GM23338 (cell line): Measurements from ENCODE around the gene MTHFD1L. TPM values are rescaled to one million over a fixed set of nuclear protein-coding genes. Genes with fewer than 3 reads are reported as not detected.

ENCODE experiments used
- ATAC-seq: fragments of 200-7000 bp; cut with Tn5 transposase; 3 replicates; pipeline ENCODE4 v1.9.1; 2020
- DNase-seq: peaks from one replicate; pipeline ENCODE4 v3.0.0-alpha.2; 2015; ENCODE audit warnings: low spot score
- H2AFZ ChIP-seq: fragments of 200-600 bp; sonication (generic); 2 replicates; pipeline ENCODE4 v1.8.0; 2016; ENCODE audit warnings: antibody characterized with exemption, mild to moderate bottlenecking, moderate library complexity
- H3F3A ChIP-seq: fragments of 200-600 bp; sonication (generic); replicated peaks from 2 replicates; pipeline ENCODE4 v1.8.0; 2017; ENCODE audit warnings: antibody characterized with exemption, mixed run types, low read depth
- H3K27ac ChIP-seq: fragments of 200-600 bp; sonication (generic); 2 replicates; pipeline ENCODE4 v1.6.1; 2016; ENCODE audit warnings: low read depth
- H3K27me3 ChIP-seq: fragments of 200-600 bp; sonication (generic); 2 replicates; pipeline ENCODE4 v1.8.0; 2016; ENCODE audit warnings: mild to moderate bottlenecking, mixed run types, moderate library complexity; ENCODE audit not compliant: insufficient read depth
- H3K36me3 ChIP-seq: fragments of 200-600 bp; sonication (generic); 2 replicates; pipeline ENCODE4 v1.8.0; 2016; ENCODE audit warnings: mild to moderate bottlenecking; ENCODE audit not compliant: insufficient read depth
- H3K4me1 ChIP-seq: fragments of 200-600 bp; sonication (generic); 2 replicates; pipeline ENCODE4 v1.8.0; 2016; ENCODE audit warnings: mild to moderate bottlenecking, moderate library complexity; ENCODE audit not compliant: insufficient read depth
- H3K4me2 ChIP-seq: fragments of 200-600 bp; sonication (generic); 2 replicates; pipeline ENCODE4 v1.7.1; 2017; ENCODE audit warnings: mixed run types
- H3K4me3 ChIP-seq: fragments of 200-600 bp; sonication (generic); 2 replicates; pipeline ENCODE4 v1.6.1; 2016; ENCODE audit warnings: mixed run types
- H3K79me2 ChIP-seq: fragments of 200-600 bp; sonication (generic); replicated peaks from 2 replicates; pipeline ENCODE4 v1.8.0; 2017; ENCODE audit warnings: mild to moderate bottlenecking; ENCODE audit not compliant: insufficient read depth
- H3K9me2 ChIP-seq: fragments of 200-600 bp; sonication (generic); 2 replicates; pipeline ENCODE4 v1.8.0; 2017; ENCODE audit not compliant: insufficient read depth
- H4K20me1 ChIP-seq: fragments of 200-600 bp; sonication (generic); replicated peaks from 2 replicates; pipeline ENCODE4 v1.8.0; 2017; ENCODE audit warnings: mild to moderate bottlenecking; ENCODE audit not compliant: insufficient read depth
- H3K27ac Mint-ChIP-seq: 2 replicates; pipeline ENCODE4 v1.8.0; 2020; ENCODE audit warnings: inconsistent platforms, mild to moderate bottlenecking, moderate library complexity, mixed read lengths
- H3K27me3 Mint-ChIP-seq: 3 replicates; pipeline ENCODE4 v1.8.0; 2022; ENCODE audit warnings: low read depth, mild to moderate bottlenecking, moderate library complexity, mixed read lengths, inconsistent platforms; ENCODE audit not compliant: insufficient read depth, poor library complexity
- H3K36me3 Mint-ChIP-seq: 3 replicates; pipeline ENCODE4 v1.8.0; 2021; ENCODE audit warnings: low read depth, mild to moderate bottlenecking, inconsistent platforms, moderate library complexity, mixed read lengths
- H3K4me1 Mint-ChIP-seq: 3 replicates; pipeline ENCODE4 v1.8.0; 2020; ENCODE audit warnings: mild to moderate bottlenecking, inconsistent platforms, mixed read lengths
- H3K4me3 Mint-ChIP-seq: 3 replicates; pipeline ENCODE4 v1.8.0; 2021; ENCODE audit warnings: moderate library complexity, mild to moderate bottlenecking, inconsistent platforms, mixed read lengths
- H3K9me3 Mint-ChIP-seq: 3 replicates; pipeline ENCODE4 v1.8.0; 2020; ENCODE audit warnings: moderate library complexity, mild to moderate bottlenecking, inconsistent platforms, mixed read lengths
- CREB1 ChIP-seq: fragments of 250-450 bp; sonication (Bioruptor Pico); IDR thresholded peaks from 2 replicates; pipeline ENCODE4 v1.5.0; 2020; ENCODE audit warnings: low read depth, mild to moderate bottlenecking, moderate library complexity
- ETS1 ChIP-seq: IDR thresholded peaks from 2 replicates; pipeline ENCODE4 v1.6.1; 2016; ENCODE audit warnings: antibody characterized with exemption
- EZH2 ChIP-seq: fragments of 200-600 bp; sonication (generic); IDR thresholded peaks from one replicate; pipeline ENCODE4 v1.8.0; 2017; ENCODE audit warnings: antibody characterized with exemption, mild to moderate bottlenecking, low read depth; ENCODE audit not compliant: unreplicated experiment
- EZH2phosphoT487 ChIP-seq: fragments of 200-600 bp; sonication (generic); IDR thresholded peaks from one replicate; pipeline ENCODE4 v1.8.1; 2018; ENCODE audit warnings: antibody characterized with exemption; ENCODE audit not compliant: unreplicated experiment
- POLR2AphosphoS5 ChIP-seq: IDR thresholded peaks from 2 replicates; pipeline ENCODE4 v1.6.1; 2016; ENCODE audit warnings: antibody characterized with exemption, low read depth
- ZNF114 ChIP-seq: fragments of 250-450 bp; sonication (Bioruptor Pico); IDR thresholded peaks from 2 replicates; pipeline ENCODE4 v1.5.0; 2020; ENCODE audit warnings: mild to moderate bottlenecking, moderate library complexity
- ZNF331 ChIP-seq: fragments of 250-450 bp; sonication (Bioruptor Pico); IDR thresholded peaks from 2 replicates; pipeline ENCODE4 v1.5.0; 2020; ENCODE audit warnings: low read depth, mild to moderate bottlenecking, moderate library complexity
- polyA plus RNA-seq: library from polyadenylated mRNA; unstranded; fragments of >200 nt; fragmentation: Nextera tagmentation; extraction: Ambion mirVana; gene quantifications from 2 replicates; pipeline ENCODE4 v1.2.1, GENCODE V29; 2016
- total RNA-seq: library from RNA; depleted of rRNA; stranded (reverse); fragments of >200 nt; shearing (Covaris generic); gene quantifications from 2 replicates; pipeline ENCODE4 v1.2.3, GENCODE V29; 2014
- TF ChIP-seq, protein P1 (sequence below), 2 experiments: fragments of 200-600 bp in 1 of 2; sonication (generic) in 1 of 2; conservative IDR thresholded peaks; 2 replicates each; pipeline versions ENCODE4 v1.5.1 to v1.6.1; 2016 to 2017; ENCODE audit warnings: antibody characterized with exemption in 2 of 2, low read depth in 2 of 2, mild to moderate bottlenecking in 2 of 2, moderate library complexity in 1 of 2
- TF ChIP-seq, protein P2 (sequence below): IDR thresholded peaks from one replicate; pipeline ENCODE4 v1.6.1; 2018; ENCODE audit warnings: antibody characterized with exemption; ENCODE audit not compliant: unreplicated experiment

MTHFD1L gene
- total and polyA plus RNA-seq, 2 experiments from 2014 or later = 53.2 to 66.8 TPM

DNA sequence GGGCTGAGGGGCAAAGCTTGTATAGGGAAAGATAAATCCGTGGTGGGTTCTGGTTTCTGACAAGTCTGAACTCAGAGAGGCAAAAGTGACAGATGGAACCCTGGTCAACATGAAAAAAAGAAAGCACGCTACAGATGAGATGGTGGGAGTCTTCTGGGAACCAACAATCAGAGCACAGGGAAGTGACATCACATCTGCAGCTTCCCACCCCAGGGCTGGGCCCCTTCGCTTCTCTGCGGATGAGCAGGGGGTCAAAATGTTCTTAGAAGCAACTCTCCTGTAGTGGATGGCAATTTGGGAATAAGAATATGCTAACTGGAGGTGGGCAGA lies 245.0 kb downstream of the MTHFD1L start (continued):
- TF ChIP-seq ETS1 (no peak), ZNF114 (no peak), POLR2AphosphoS5 (no peak)

DNA sequence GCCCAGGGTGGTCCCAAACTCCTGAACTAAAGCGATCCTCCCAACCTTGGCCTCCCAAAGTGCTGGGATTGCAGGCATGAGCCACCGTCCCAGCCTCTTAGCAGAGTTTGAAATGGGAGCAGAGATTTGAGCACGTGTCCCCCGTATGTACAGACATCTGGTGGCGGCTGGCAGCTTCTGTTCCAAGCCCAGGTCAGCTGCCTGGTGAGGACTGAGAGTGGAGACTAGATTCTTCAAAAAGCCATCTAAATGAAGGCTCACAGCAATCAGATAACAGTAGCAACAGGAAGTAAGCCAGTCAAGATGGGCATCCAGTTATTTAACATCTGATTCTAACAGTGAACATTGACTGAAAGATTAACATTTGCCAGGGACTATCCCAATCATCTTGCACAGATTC lies 246.2 kb downstream of the MTHFD1L start:
- ATAC-seq = no peak
- Mint-ChIP-seq H3K36me3 (no peaks in the 10 kb centered on the region), H3K4me3 (no peak overlapping the region), H3K27me3 (peaks cover 7% of the 10 kb centered on the region), H3K4me1 (peaks cover 10% of the 10 kb centered on the region; the same call in 2 of the 3 replicates), H3K27ac (no peak overlapping the region; the same call in 1 of the 2 replicates), H3K9me3 (no peaks in the 10 kb centered on the region)
- Histone ChIP-seq H3F3A (0 out of 2 replicates have a peak, but pooled peaks cover 2% of the 10 kb centered on the region), H2AFZ (no peak overlapping the region), H4K20me1 (no peaks in the 10 kb centered on the region), H3K36me3 (no peaks in the 10 kb centered on the region), H3K4me3 (no peak overlapping the region), H3K27me3 (no peaks in the 10 kb centered on the region), H3K9me2 (no peaks in the 10 kb centered on the region), H3K4me1 (peaks cover 14% of the 10 kb centered on the region), H3K4me2 (no peak overlapping the region), H3K27ac (no peak overlapping the region), H3K79me2 (no peaks in the 10 kb centered on the region)
- TF ChIP-seq, protein P1, sequence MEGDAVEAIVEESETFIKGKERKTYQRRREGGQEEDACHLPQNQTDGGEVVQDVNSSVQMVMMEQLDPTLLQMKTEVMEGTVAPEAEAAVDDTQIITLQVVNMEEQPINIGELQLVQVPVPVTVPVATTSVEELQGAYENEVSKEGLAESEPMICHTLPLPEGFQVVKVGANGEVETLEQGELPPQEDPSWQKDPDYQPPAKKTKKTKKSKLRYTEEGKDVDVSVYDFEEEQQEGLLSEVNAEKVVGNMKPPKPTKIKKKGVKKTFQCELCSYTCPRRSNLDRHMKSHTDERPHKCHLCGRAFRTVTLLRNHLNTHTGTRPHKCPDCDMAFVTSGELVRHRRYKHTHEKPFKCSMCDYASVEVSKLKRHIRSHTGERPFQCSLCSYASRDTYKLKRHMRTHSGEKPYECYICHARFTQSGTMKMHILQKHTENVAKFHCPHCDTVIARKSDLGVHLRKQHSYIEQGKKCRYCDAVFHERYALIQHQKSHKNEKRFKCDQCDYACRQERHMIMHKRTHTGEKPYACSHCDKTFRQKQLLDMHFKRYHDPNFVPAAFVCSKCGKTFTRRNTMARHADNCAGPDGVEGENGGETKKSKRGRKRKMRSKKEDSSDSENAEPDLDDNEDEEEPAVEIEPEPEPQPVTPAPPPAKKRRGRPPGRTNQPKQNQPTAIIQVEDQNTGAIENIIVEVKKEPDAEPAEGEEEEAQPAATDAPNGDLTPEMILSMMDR (conservative IDR thresholded peaks at IDR 0.05; ENCODE audit: low read depth in 2 of 2) = no peak
- TF ChIP-seq, protein P2, sequence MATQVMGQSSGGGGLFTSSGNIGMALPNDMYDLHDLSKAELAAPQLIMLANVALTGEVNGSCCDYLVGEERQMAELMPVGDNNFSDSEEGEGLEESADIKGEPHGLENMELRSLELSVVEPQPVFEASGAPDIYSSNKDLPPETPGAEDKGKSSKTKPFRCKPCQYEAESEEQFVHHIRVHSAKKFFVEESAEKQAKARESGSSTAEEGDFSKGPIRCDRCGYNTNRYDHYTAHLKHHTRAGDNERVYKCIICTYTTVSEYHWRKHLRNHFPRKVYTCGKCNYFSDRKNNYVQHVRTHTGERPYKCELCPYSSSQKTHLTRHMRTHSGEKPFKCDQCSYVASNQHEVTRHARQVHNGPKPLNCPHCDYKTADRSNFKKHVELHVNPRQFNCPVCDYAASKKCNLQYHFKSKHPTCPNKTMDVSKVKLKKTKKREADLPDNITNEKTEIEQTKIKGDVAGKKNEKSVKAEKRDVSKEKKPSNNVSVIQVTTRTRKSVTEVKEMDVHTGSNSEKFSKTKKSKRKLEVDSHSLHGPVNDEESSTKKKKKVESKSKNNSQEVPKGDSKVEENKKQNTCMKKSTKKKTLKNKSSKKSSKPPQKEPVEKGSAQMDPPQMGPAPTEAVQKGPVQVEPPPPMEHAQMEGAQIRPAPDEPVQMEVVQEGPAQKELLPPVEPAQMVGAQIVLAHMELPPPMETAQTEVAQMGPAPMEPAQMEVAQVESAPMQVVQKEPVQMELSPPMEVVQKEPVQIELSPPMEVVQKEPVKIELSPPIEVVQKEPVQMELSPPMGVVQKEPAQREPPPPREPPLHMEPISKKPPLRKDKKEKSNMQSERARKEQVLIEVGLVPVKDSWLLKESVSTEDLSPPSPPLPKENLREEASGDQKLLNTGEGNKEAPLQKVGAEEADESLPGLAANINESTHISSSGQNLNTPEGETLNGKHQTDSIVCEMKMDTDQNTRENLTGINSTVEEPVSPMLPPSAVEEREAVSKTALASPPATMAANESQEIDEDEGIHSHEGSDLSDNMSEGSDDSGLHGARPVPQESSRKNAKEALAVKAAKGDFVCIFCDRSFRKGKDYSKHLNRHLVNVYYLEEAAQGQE = no peak
- TF ChIP-seq ZNF331 (CRISPR knock-in tag) = no peak
- TF ChIP-seq CREB1 (CRISPR knock-in tag) = no peak
- TF ChIP-seq EZH2 = no peak
- TF ChIP-seq EZH2phosphoT487 = no peak
- DNase-seq = no peak
